ENCODE results near the gene ORC2. TPM values are rescaled to one million over a fixed set of nuclear protein-coding genes. Genes with fewer than 3 reads are reported as not detected.

The ORC2 gene
- total and polyA plus RNA-seq, 9 donors, result 9.8 to 31.4 (median 23.2) TPM

DNA sequence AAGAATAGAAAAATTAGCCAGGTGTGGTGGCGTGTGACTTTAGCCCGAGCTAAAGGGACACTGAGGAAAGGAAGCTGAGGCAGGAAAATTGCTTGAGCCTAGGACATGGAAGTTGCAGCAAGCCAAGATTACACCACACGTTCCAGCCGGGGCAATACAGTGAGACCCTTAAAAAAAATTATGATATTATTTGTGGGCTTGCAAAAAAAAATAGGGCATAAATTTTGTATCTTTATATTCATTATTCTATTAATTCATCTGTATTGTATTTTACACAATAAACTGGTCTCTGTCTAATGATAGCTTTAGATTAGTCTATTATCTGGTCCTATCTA is 18.1 kb downstream of the ORC2 start:
- Histone ChIP-seq H3K4me3 (no peak overlapping the region), H3K4me1 (ENCODE audit: insufficient read depth) (no peaks in the 10 kb centered on the region), H3K27me3 (no peaks in the 10 kb centered on the region), H3K36me3 (no peaks in the 10 kb centered on the region), H3K9me3 (no peaks in the 10 kb centered on the region), H3K27ac (no peak overlapping the region)
- WGBS, 3 donors, result 92 to 96% (median 96%) methylated on average over 4 of the region's 4 CpGs
- DNase-seq, result no peak
- intact Hi-C loops (cut with DNase I), result loop anchor here in 1 of 4 donors (10.0 kb wide), 1 partner anchor 261 kb away; no protein-coding TSS in a partner anchor
- no peak for TF ChIP-seq CTCF (IDR thresholded peaks at IDR 0.05)
- TF ChIP-seq POLR2A (IDR thresholded peaks at IDR 0.05), result no peak
- TF ChIP-seq EP300 (IDR thresholded peaks at IDR 0.05), result no peak

- intact Hi-C loops (cut with DNase I), result loop anchor here in 1 of 4 donors (10.0 kb wide), 1 partner anchor 260 kb away; no protein-coding TSS in a partner anchor
- Histone ChIP-seq H3K27me3 (no peaks in the 10 kb centered on the region), H3K27ac (no peak overlapping the region), H3K4me1 (ENCODE audit: insufficient read depth) (no peaks in the 10 kb centered on the region), H3K9me3 (no peaks in the 10 kb centered on the region), H3K36me3 (no peaks in the 10 kb centered on the region), H3K4me3 (no peak overlapping the region)
- DNase-seq, result no peak
- TF ChIP-seq EP300 (IDR thresholded peaks at IDR 0.05) (no peak), POLR2A (IDR thresholded peaks at IDR 0.05) (no peak), CTCF (IDR thresholded peaks at IDR 0.05) (no peak)
- WGBS, 3 donors, result 80 to 84% (median 84%) methylated on average over 12 of the region's 12 CpGs
Observed at GRCh38 chr2:200944467-200945394, 18.7 kb downstream of the ORC2 start.

DNA sequence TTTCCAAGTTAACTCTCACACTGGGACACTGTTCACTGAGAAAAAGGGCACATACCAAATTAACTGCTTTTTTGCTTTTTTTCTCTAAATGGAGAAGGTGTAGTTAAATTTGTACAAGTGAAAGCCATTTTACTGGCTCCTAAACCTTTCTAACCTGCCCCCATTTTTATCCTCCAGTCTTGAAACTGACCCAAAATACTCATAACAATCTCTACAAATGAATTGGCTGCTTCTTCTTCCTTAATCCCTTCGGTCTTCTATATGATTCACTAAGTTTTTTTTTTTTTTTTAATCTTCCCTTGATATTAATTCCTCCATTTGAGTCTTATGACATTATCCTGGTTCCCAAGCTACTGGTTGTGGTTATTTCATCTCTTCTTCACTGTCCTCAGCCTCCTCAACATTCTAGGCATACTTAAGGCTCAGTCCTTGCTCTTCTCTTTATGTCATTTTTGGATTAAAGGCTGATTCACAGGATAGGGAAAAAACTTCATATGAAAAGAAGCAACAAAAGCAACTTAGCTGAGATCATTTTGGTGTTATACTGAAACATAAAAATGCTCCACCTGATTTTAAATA is 19.8 kb downstream of the ORC2 start:
- Histone ChIP-seq H3K4me3 (no peak overlapping the region), H3K9me3 (no peaks in the 10 kb centered on the region), H3K27ac (no peak overlapping the region), H3K36me3 (no peaks in the 10 kb centered on the region), H3K4me1 (ENCODE audit: insufficient read depth) (no peaks in the 10 kb centered on the region), H3K27me3 (no peaks in the 10 kb centered on the region)
- TF ChIP-seq POLR2A (IDR thresholded peaks at IDR 0.05) (no peak), EP300 (IDR thresholded peaks at IDR 0.05) (no peak), CTCF (IDR thresholded peaks at IDR 0.05) (no peak)
- intact Hi-C loops (cut with DNase I), result loop anchor here in 1 of 4 donors (10.0 kb wide), 1 partner anchor 259 kb away; no protein-coding TSS in a partner anchor
- DNase-seq, result no peak
- WGBS, 3 donors, result 71 to 93% (median 92%) methylated on average over 1 of the region's 1 CpG

DNA sequence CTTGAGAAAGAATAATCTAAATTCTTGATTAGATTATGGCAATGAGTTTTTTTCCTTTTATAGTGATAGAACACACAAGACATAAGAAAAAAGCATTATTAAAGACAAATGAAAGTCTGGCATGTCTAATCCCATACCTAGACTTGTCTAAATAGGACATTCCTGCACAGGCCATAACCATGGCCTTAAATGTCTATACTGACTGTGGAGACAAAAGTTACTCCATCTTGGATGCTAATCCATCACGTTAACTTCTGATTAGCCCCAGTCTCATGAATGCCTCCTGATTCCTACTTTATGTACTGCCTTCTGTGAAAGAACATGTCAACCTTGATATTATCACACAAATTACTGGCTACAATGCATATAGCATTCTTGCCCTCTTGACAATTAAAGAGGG is 23.6 kb downstream of the ORC2 start:
- Histone ChIP-seq H3K27ac (no peak overlapping the region), H3K4me1 (ENCODE audit: insufficient read depth) (no peaks in the 10 kb centered on the region), H3K4me3 (no peak overlapping the region), H3K27me3 (no peaks in the 10 kb centered on the region), H3K36me3 (no peaks in the 10 kb centered on the region), H3K9me3 (no peaks in the 10 kb centered on the region)
- WGBS, 3 donors, result 90 to 94% (median 92%) methylated on average over 1 of the region's 1 CpG
- TF ChIP-seq POLR2A (IDR thresholded peaks at IDR 0.05) (no peak), CTCF (IDR thresholded peaks at IDR 0.05) (no peak), EP300 (IDR thresholded peaks at IDR 0.05) (no peak)
- intact Hi-C loops (cut with DNase I), result loop anchor here in 1 of 4 donors (10.0 kb wide), 1 partner anchor 255 kb away; no protein-coding TSS in a partner anchor
- no peak for DNase-seq

Data from ovary (tissue), 9 donors.